Mammary epithelial cell (primary cell): ENCODE results near the gene COL25A1.

ENCODE experiments used
- EZH2 ChIP-seq: IDR thresholded peaks from 2 replicates; pipeline ENCODE4 v1.6.1; 2012; ENCODE audit warnings: low read length, inconsistent platforms, borderline replicate concordance
- TF ChIP-seq, protein P1 (sequence below), 2 donors: IDR thresholded peaks in 1 of 2; conservative IDR thresholded peaks in 1 of 2; 2 replicates each; pipeline ENCODE4 v1.5.1; 2011 to 2012; ENCODE audit warnings: inconsistent platforms in 2 of 2, low read length in 2 of 2, mild to moderate bottlenecking in 2 of 2, control low read depth in 1 of 2, low read depth in 1 of 2; ENCODE audit not compliant: insufficient read depth in 1 of 2; ENCODE audit errors: extremely low read depth in 1 of 2

GRCh38 chr4:108926781-108927180 is 375.7 kb downstream of the COL25A1 start:
- TF ChIP-seq, protein P1, sequence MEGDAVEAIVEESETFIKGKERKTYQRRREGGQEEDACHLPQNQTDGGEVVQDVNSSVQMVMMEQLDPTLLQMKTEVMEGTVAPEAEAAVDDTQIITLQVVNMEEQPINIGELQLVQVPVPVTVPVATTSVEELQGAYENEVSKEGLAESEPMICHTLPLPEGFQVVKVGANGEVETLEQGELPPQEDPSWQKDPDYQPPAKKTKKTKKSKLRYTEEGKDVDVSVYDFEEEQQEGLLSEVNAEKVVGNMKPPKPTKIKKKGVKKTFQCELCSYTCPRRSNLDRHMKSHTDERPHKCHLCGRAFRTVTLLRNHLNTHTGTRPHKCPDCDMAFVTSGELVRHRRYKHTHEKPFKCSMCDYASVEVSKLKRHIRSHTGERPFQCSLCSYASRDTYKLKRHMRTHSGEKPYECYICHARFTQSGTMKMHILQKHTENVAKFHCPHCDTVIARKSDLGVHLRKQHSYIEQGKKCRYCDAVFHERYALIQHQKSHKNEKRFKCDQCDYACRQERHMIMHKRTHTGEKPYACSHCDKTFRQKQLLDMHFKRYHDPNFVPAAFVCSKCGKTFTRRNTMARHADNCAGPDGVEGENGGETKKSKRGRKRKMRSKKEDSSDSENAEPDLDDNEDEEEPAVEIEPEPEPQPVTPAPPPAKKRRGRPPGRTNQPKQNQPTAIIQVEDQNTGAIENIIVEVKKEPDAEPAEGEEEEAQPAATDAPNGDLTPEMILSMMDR (conservative IDR thresholded peaks at IDR 0.05 in 1 of 2, IDR thresholded peaks at IDR 0.05 in 1 of 2; ENCODE audit: extremely low read depth in 1 of 2, insufficient read depth in 1 of 2, low read depth in 1 of 2, low read length in 2 of 2) = no peak
- TF ChIP-seq EZH2 = no peak
